ENCODE measurements around the gene MTA1. TPM values are rescaled to one million over a fixed set of nuclear protein-coding genes. Genes with fewer than 3 reads are reported as not detected.

Gene MTA1
- total and polyA plus RNA-seq, 2 experiments from 2014 or later, result 8.1 to 37.0 TPM

DNA sequence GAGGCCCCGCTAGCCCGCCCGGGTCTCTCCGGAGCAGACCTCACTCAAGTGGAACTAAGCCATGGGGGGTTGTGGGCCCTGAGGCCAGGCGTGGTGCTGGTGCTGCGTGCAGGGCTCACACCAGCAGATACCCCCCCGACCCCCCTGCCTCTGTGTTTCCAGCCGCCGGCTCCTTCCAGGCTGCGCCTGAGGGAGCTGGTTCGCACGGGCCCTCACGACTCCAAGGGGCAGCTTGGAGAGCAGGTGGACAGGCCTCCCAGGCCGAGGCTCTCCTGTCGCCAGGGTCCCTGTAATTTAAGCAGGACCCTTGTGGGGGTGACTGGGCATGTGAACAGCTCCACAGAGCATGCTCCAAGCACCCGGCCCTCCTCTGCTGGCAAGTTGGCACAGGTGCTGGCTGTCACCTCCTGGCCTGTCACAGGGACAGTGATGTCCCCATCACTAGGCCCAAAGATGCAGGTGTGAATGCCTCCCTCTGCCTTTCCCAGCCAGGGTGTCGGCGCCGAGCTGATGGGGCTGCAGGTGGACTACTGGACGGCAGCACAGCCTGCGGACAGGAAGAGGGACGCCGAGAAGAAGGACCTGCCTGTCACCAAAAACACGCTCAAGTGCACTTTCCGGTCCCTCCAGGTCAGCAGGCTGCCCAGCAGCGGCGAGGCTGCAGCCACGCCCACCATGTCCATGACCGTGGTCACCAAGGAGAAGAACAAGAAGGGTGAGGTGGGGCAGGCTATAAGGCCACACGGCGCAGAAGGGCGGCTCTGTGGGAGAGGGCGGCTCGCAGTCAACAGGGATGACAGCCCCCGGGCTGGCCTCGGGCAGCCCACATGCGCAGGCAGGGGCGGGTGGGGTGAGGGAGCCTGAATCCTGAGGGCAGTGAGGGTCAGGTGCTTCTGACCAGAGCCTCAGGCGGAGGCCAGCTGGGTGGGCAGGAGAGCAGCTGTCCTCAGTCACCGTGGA, 27.2 kb upstream of the MTA1 start:
- in situ Hi-C loops (cut with MboI), result no loop called here
- DNase-seq, result no peak
- Histone ChIP-seq H3K36me3 (ENCODE audit: low read depth) (no peaks in the 10 kb centered on the region), H4K20me1 (ENCODE audit: insufficient read depth) (no peaks in the 10 kb centered on the region), H2AFZ (no peak overlapping the region), H3K4me3 (no peak overlapping the region), H3F3A (ENCODE audit: insufficient read depth) (no peaks in the 10 kb centered on the region), H3K27me3 (replicated peaks; ENCODE audit: insufficient read depth) (no peaks in the 10 kb centered on the region), H3K9ac (no peak overlapping the region), H3K9me3 (ENCODE audit: low read depth) (no peaks in the 10 kb centered on the region), H3K4me2 (ENCODE audit: unreplicated experiment) (no peak overlapping the region), H3K27ac (no peak overlapping the region), H3K9me2 (ENCODE audit: insufficient read depth) (no peaks in the 10 kb centered on the region), H3K4me1 (ENCODE audit: insufficient read depth) (0 out of 2 replicates have a peak, but pooled peaks cover under 1% of the 10 kb centered on the region), H3K79me2 (ENCODE audit: insufficient read depth) (no peaks in the 10 kb centered on the region)
- no peak for TF ChIP-seq EZH2phosphoT487 (IDR thresholded peaks at IDR 0.05; ENCODE audit: insufficient read depth, low read depth)
- TF ChIP-seq EZH2 (IDR thresholded peaks at IDR 0.05; ENCODE audit: insufficient read depth, poor library complexity, severe bottlenecking), result no peak
- 92% methylated on average over 35 to 40 of the region's 40 CpGs for WGBS, 2 experiments (ENCODE audit: low coverage in 1 of 2, low lambda C conversion rate in 2 of 2, missing lambda C conversion rate in 2 of 2)

- in situ Hi-C loops (cut with MboI), result no loop called here
- H3F3A ChIP-seq (ENCODE audit: insufficient read depth), result no peaks in the 10 kb centered on the region
These were observed 26.5 kb upstream of the MTA1 start for GRCh38 chr14:105393151-105393550.

GRCh38 chr14:105394714-105395537, 24.7 kb upstream of the MTA1 start:
- Histone ChIP-seq H3F3A (ENCODE audit: insufficient read depth) (no peaks in the 10 kb centered on the region), H3K36me3 (ENCODE audit: low read depth) (no peaks in the 10 kb centered on the region), H3K9ac (no peak overlapping the region), H3K79me2 (ENCODE audit: insufficient read depth) (peaks cover 15% of the 10 kb centered on the region; the same call in 1 of the 2 replicates), H3K9me3 (ENCODE audit: low read depth) (no peaks in the 10 kb centered on the region), H3K9me2 (ENCODE audit: insufficient read depth) (no peaks in the 10 kb centered on the region), H3K4me2 (ENCODE audit: unreplicated experiment) (no peak overlapping the region), H4K20me1 (ENCODE audit: insufficient read depth) (no peaks in the 10 kb centered on the region), H3K4me3 (no peak overlapping the region), H2AFZ (no peak overlapping the region), H3K27ac (no peak overlapping the region), H3K27me3 (replicated peaks; ENCODE audit: insufficient read depth) (no peaks in the 10 kb centered on the region), H3K4me1 (ENCODE audit: insufficient read depth) (peaks cover 15% of the 10 kb centered on the region)
- in situ Hi-C loops (cut with MboI), result no loop called here
- 80 to 82% methylated on average over 22 to 25 of the region's 25 CpGs for WGBS, 2 experiments (ENCODE audit: low coverage in 1 of 2, low lambda C conversion rate in 2 of 2, missing lambda C conversion rate in 2 of 2)
- no peak for DNase-seq
- TF ChIP-seq EZH2phosphoT487 (IDR thresholded peaks at IDR 0.05; ENCODE audit: insufficient read depth, low read depth) (no peak), EZH2 (IDR thresholded peaks at IDR 0.05; ENCODE audit: insufficient read depth, poor library complexity, severe bottlenecking) (no peak)

More at GRCh38 chr14:105393151-105393550, 26.5 kb upstream of the MTA1 start:
- no peak overlapping the region for H2AFZ ChIP-seq
- DNase-seq, result no peak
- H3K27ac ChIP-seq, result no peak overlapping the region
- no peaks in the 10 kb centered on the region for H4K20me1 ChIP-seq (ENCODE audit: insufficient read depth)
- TF ChIP-seq EZH2 (IDR thresholded peaks at IDR 0.05; ENCODE audit: insufficient read depth, poor library complexity, severe bottlenecking) (no peak), EZH2phosphoT487 (IDR thresholded peaks at IDR 0.05; ENCODE audit: insufficient read depth, low read depth) (no peak)
- H3K4me1 ChIP-seq (ENCODE audit: insufficient read depth), result peaks cover 5% of the 10 kb centered on the region; the same call in 1 of the 2 replicates
- no peaks in the 10 kb centered on the region for H3K36me3 ChIP-seq (ENCODE audit: low read depth)
- H3K9ac ChIP-seq, result no peak overlapping the region
- H3K79me2 ChIP-seq (ENCODE audit: insufficient read depth), result no peaks in the 10 kb centered on the region
- 95% methylated on average over 13 to 14 of the region's 14 CpGs for WGBS, 2 experiments (ENCODE audit: low coverage in 1 of 2, low lambda C conversion rate in 2 of 2, missing lambda C conversion rate in 2 of 2)
- H3K4me2 ChIP-seq (ENCODE audit: unreplicated experiment), result no peak overlapping the region
- H3K9me2 ChIP-seq (ENCODE audit: insufficient read depth), result no peaks in the 10 kb centered on the region
- H3K27me3 ChIP-seq (replicated peaks; ENCODE audit: insufficient read depth), result no peaks in the 10 kb centered on the region
- no peak overlapping the region for H3K4me3 ChIP-seq
- H3K9me3 ChIP-seq (ENCODE audit: low read depth), result no peaks in the 10 kb centered on the region

GRCh38 chr14:105395538-105395854, 24.1 kb upstream of the MTA1 start:
- H3K36me3 ChIP-seq (ENCODE audit: low read depth), result 0 out of 2 replicates have a peak, but pooled peaks cover 2% of the 10 kb centered on the region
- no peaks in the 10 kb centered on the region for H4K20me1 ChIP-seq (ENCODE audit: insufficient read depth)
- no peaks in the 10 kb centered on the region for H3F3A ChIP-seq (ENCODE audit: insufficient read depth)
- no peak overlapping the region for H3K4me3 ChIP-seq
- no peak for TF ChIP-seq EZH2 (IDR thresholded peaks at IDR 0.05; ENCODE audit: insufficient read depth, poor library complexity, severe bottlenecking)
- no peak for TF ChIP-seq EZH2phosphoT487 (IDR thresholded peaks at IDR 0.05; ENCODE audit: insufficient read depth, low read depth)
- H3K9ac ChIP-seq, result no peak overlapping the region
- in situ Hi-C loops (cut with MboI), result no loop called here
- no peak overlapping the region for H2AFZ ChIP-seq
- H3K9me2 ChIP-seq (ENCODE audit: insufficient read depth), result no peaks in the 10 kb centered on the region
- H3K27me3 ChIP-seq (replicated peaks; ENCODE audit: insufficient read depth), result no peaks in the 10 kb centered on the region
- DNase-seq, result no peak
- no peak overlapping the region for H3K27ac ChIP-seq
- peaks cover 15% of the 10 kb centered on the region for H3K4me1 ChIP-seq (ENCODE audit: insufficient read depth)
- H3K79me2 ChIP-seq (ENCODE audit: insufficient read depth), result peaks cover 20% of the 10 kb centered on the region; the same call in 1 of the 2 replicates
- no peaks in the 10 kb centered on the region for H3K9me3 ChIP-seq (ENCODE audit: low read depth)
- WGBS, 2 experiments (ENCODE audit: low coverage in 1 of 2, low lambda C conversion rate in 2 of 2, missing lambda C conversion rate in 2 of 2), result 87 to 90% methylated on average over 8 of the region's 8 CpGs
- no peak overlapping the region for H3K4me2 ChIP-seq (ENCODE audit: unreplicated experiment)
